SJSA1 (cell line): Measurements from ENCODE around the gene STK32B. TPM values are rescaled to one million over a fixed set of nuclear protein-coding genes. Genes with fewer than 3 reads are reported as not detected.

Experiments used
- DNase-seq, 2 experiments: peaks; one replicate each; pipeline ENCODE4 v3.0.0-alpha.2; 2015 to 2020; ENCODE audit warnings: low spot score in 2 of 2, low read depth in 1 of 2
- H3K27ac ChIP-seq: fragments of 250-450 bp; sonication (Bioruptor Pico); 2 replicates; pipeline ENCODE4 v1.5.1; 2020; ENCODE audit warnings: mild to moderate bottlenecking, moderate library complexity
- H3K27me3 ChIP-seq: fragments of 250-450 bp; sonication (Bioruptor Pico); replicated peaks from 2 replicates; pipeline ENCODE4 v1.5.1; 2020; ENCODE audit warnings: mild to moderate bottlenecking, moderate library complexity
- H3K36me3 ChIP-seq: fragments of 250-450 bp; sonication (Bioruptor Pico); 2 replicates; pipeline ENCODE4 v1.5.1; 2020; ENCODE audit warnings: mild to moderate bottlenecking
- H3K4me1 ChIP-seq: fragments of 250-450 bp; sonication (Bioruptor Pico); replicated peaks from 2 replicates; pipeline ENCODE4 v1.6.1; 2021; ENCODE audit warnings: mild to moderate bottlenecking
- H3K4me3 ChIP-seq: fragments of 250-450 bp; sonication (Bioruptor Pico); 2 replicates; pipeline ENCODE4 v1.5.1; 2020; ENCODE audit warnings: mild to moderate bottlenecking
- H3K9me3 ChIP-seq: fragments of 250-450 bp; sonication (Bioruptor Pico); replicated peaks from 2 replicates; pipeline ENCODE4 v1.5.1; 2020; ENCODE audit warnings: mild to moderate bottlenecking
- total RNA-seq: library from RNA; depleted of rRNA; stranded (reverse); fragments of >200 nt; shearing (Covaris generic); gene quantifications from 2 replicates; pipeline ENCODE4 v1.2.3, GENCODE V29; 2014

The STK32B gene
- total RNA-seq, 1 experiment from 2014 or later = 0.50 TPM

GRCh38 chr4:5471691-5472090 lies 420.4 kb downstream of the STK32B start:
- no peaks in the 10 kb centered on the region for H3K9me3 ChIP-seq
- H3K27ac ChIP-seq = no peak overlapping the region
- no peak overlapping the region for H3K4me3 ChIP-seq

GRCh38 chr4:5472160-5472591 lies 420.9 kb downstream of the STK32B start:
- Histone ChIP-seq H3K9me3 (no peaks in the 10 kb centered on the region), H3K27me3 (no peaks in the 10 kb centered on the region), H3K4me1 (no peaks in the 10 kb centered on the region), H3K27ac (no peak overlapping the region), H3K36me3 (no peaks in the 10 kb centered on the region), H3K4me3 (no peak overlapping the region)
- no peak for DNase-seq

More at GRCh38 chr4:5471691-5472090, 420.4 kb downstream of the STK32B start:
- no peak for DNase-seq
- Histone ChIP-seq H3K27me3 (no peaks in the 10 kb centered on the region), H3K36me3 (no peaks in the 10 kb centered on the region), H3K4me1 (no peaks in the 10 kb centered on the region)

- no peaks in the 10 kb centered on the region for H3K36me3 ChIP-seq
- H3K27ac ChIP-seq = no peak overlapping the region
- H3K4me3 ChIP-seq = no peak overlapping the region
- H3K9me3 ChIP-seq = no peaks in the 10 kb centered on the region
- no peaks in the 10 kb centered on the region for H3K4me1 ChIP-seq
- no peaks in the 10 kb centered on the region for H3K27me3 ChIP-seq
- DNase-seq = no peak
Observed at GRCh38 chr4:5473125-5473524, 421.8 kb downstream of the STK32B start.

GRCh38 chr4:5474756-5475155 lies 423.5 kb downstream of the STK32B start:
- Histone ChIP-seq H3K27ac (no peak overlapping the region), H3K4me1 (no peaks in the 10 kb centered on the region), H3K9me3 (no peaks in the 10 kb centered on the region), H3K36me3 (no peaks in the 10 kb centered on the region), H3K4me3 (no peak overlapping the region), H3K27me3 (no peaks in the 10 kb centered on the region)
- no peak for DNase-seq

- Histone ChIP-seq H3K4me1 (no peaks in the 10 kb centered on the region), H3K4me3 (no peak overlapping the region), H3K36me3 (no peaks in the 10 kb centered on the region), H3K9me3 (no peaks in the 10 kb centered on the region), H3K27ac (no peak overlapping the region), H3K27me3 (no peaks in the 10 kb centered on the region)
- DNase-seq = no peak
Observed at GRCh38 chr4:5477613-5478012, 426.3 kb downstream of the STK32B start.

- no peak overlapping the region for H3K4me3 ChIP-seq
- H3K9me3 ChIP-seq = no peaks in the 10 kb centered on the region
- H3K27me3 ChIP-seq = no peaks in the 10 kb centered on the region
- no peaks in the 10 kb centered on the region for H3K36me3 ChIP-seq
- no peaks in the 10 kb centered on the region for H3K4me1 ChIP-seq
- no peak overlapping the region for H3K27ac ChIP-seq
- no peak for DNase-seq
Observed at GRCh38 chr4:5478169-5478568, 426.9 kb downstream of the STK32B start.

GRCh38 chr4:5478697-5479096 lies 427.4 kb downstream of the STK32B start:
- DNase-seq = no peak
- no peak overlapping the region for H3K27ac ChIP-seq
- H3K4me3 ChIP-seq = no peak overlapping the region
- H3K27me3 ChIP-seq = no peaks in the 10 kb centered on the region
- H3K9me3 ChIP-seq = no peaks in the 10 kb centered on the region
- no peaks in the 10 kb centered on the region for H3K4me1 ChIP-seq
- H3K36me3 ChIP-seq = no peaks in the 10 kb centered on the region

- no peaks in the 10 kb centered on the region for H3K4me1 ChIP-seq
- H3K36me3 ChIP-seq = no peaks in the 10 kb centered on the region
- H3K27ac ChIP-seq = no peak overlapping the region
- no peak for DNase-seq
- no peak overlapping the region for H3K4me3 ChIP-seq
- H3K9me3 ChIP-seq = no peaks in the 10 kb centered on the region
- H3K27me3 ChIP-seq = no peaks in the 10 kb centered on the region
Observed at GRCh38 chr4:5479518-5480060, 428.3 kb downstream of the STK32B start.

- DNase-seq = no peak
- Histone ChIP-seq H3K27me3 (no peaks in the 10 kb centered on the region), H3K4me1 (no peaks in the 10 kb centered on the region), H3K27ac (no peak overlapping the region), H3K9me3 (no peaks in the 10 kb centered on the region), H3K4me3 (no peak overlapping the region), H3K36me3 (no peaks in the 10 kb centered on the region)
Observed at GRCh38 chr4:5488413-5488812, 437.1 kb downstream of the STK32B start.

GRCh38 chr4:5489260-5489659 lies 438.0 kb downstream of the STK32B start:
- Histone ChIP-seq H3K36me3 (no peaks in the 10 kb centered on the region), H3K9me3 (no peaks in the 10 kb centered on the region), H3K4me3 (no peak overlapping the region), H3K4me1 (no peaks in the 10 kb centered on the region), H3K27me3 (no peaks in the 10 kb centered on the region), H3K27ac (no peak overlapping the region)
- no peak for DNase-seq

- H3K27ac ChIP-seq = no peak overlapping the region
- H3K36me3 ChIP-seq = no peaks in the 10 kb centered on the region
- no peak for DNase-seq
- no peaks in the 10 kb centered on the region for H3K4me1 ChIP-seq
- H3K4me3 ChIP-seq = no peak overlapping the region
- H3K9me3 ChIP-seq = no peaks in the 10 kb centered on the region
- no peaks in the 10 kb centered on the region for H3K27me3 ChIP-seq
Observed at GRCh38 chr4:5497489-5497888, 446.2 kb downstream of the STK32B start.

GRCh38 chr4:5500165-5500564 lies 448.9 kb downstream of the STK32B start:
- Histone ChIP-seq H3K27me3 (no peaks in the 10 kb centered on the region), H3K9me3 (no peaks in the 10 kb centered on the region), H3K4me1 (no peaks in the 10 kb centered on the region), H3K4me3 (no peak overlapping the region), H3K36me3 (no peaks in the 10 kb centered on the region), H3K27ac (no peak overlapping the region)
- DNase-seq = no peak

GRCh38 chr4:5503336-5503936 lies 452.2 kb downstream of the STK32B start:
- Histone ChIP-seq H3K27ac (no peak overlapping the region), H3K4me1 (no peaks in the 10 kb centered on the region), H3K4me3 (no peak overlapping the region), H3K36me3 (no peaks in the 10 kb centered on the region), H3K27me3 (no peaks in the 10 kb centered on the region), H3K9me3 (no peaks in the 10 kb centered on the region)
- no peak for DNase-seq

GRCh38 chr4:5504486-5504885 lies 453.2 kb downstream of the STK32B start:
- Histone ChIP-seq H3K27ac (no peak overlapping the region), H3K4me1 (no peaks in the 10 kb centered on the region), H3K27me3 (no peaks in the 10 kb centered on the region), H3K9me3 (no peaks in the 10 kb centered on the region), H3K36me3 (no peaks in the 10 kb centered on the region), H3K4me3 (no peak overlapping the region)
- DNase-seq = no peak

GRCh38 chr4:5510504-5510903 lies 459.2 kb downstream of the STK32B start:
- no peaks in the 10 kb centered on the region for H3K27me3 ChIP-seq
- no peak overlapping the region for H3K27ac ChIP-seq
- H3K4me1 ChIP-seq = no peaks in the 10 kb centered on the region
- no peak for DNase-seq
- no peaks in the 10 kb centered on the region for H3K36me3 ChIP-seq
- no peak overlapping the region for H3K4me3 ChIP-seq
- H3K9me3 ChIP-seq = no peaks in the 10 kb centered on the region
